ENCODE measurements around the gene SLC10A7. TPM values are rescaled to one million over a fixed set of nuclear protein-coding genes. Genes with fewer than 3 reads are reported as not detected.

The SLC10A7 gene
- total RNA-seq, 1 experiment from 2014 or later: 3.9 TPM

GRCh38 chr4:146243141-146243882 is 278.4 kb downstream of the SLC10A7 start:
- Histone ChIP-seq H4K5ac (ENCODE audit: insufficient read length, low read depth, low read length) (no peak overlapping the region), H2AK5ac (ENCODE audit: insufficient read length, low read length) (no peak overlapping the region), H3K79me2 (ENCODE audit: insufficient read depth, low read length) (no peaks in the 10 kb centered on the region), H3K14ac (ENCODE audit: insufficient read depth, low read length) (no peak overlapping the region), H4K8ac (replicated peaks; ENCODE audit: insufficient read length, low read depth, low read length) (no peak overlapping the region), H3K56ac (ENCODE audit: insufficient read length, low read depth, low read length) (no peak overlapping the region), H2BK15ac (ENCODE audit: low read depth, low read length) (no peak overlapping the region), H2BK12ac (ENCODE audit: insufficient read length, low read depth, low read length) (no peak overlapping the region), H3K23ac (ENCODE audit: insufficient read length, low read depth, low read length) (no peak overlapping the region), H3K23me2 (ENCODE audit: insufficient read length, low read depth, low read length, poor library complexity, severe bottlenecking) (no peaks in the 10 kb centered on the region), H3K4me1 (ENCODE audit: insufficient read depth, low read length) (no peaks in the 10 kb centered on the region), H3K27ac (ENCODE audit: insufficient read length, low read depth, low read length) (no peak overlapping the region), H3K79me1 (ENCODE audit: insufficient read depth, low read depth, low read length, poor library complexity, severe bottlenecking) (no peaks in the 10 kb centered on the region), H3T11ph (ENCODE audit: low read length) (no peak overlapping the region), H3K27me3 (ENCODE audit: insufficient read depth, low read length) (no peaks in the 10 kb centered on the region), H2BK20ac (ENCODE audit: low read depth, low read length, poor library complexity, severe bottlenecking) (no peak overlapping the region), H3K4me2 (ENCODE audit: insufficient read depth, insufficient read length, low read length) (no peak overlapping the region), H3K9me3 (ENCODE audit: control insufficient read depth, low read depth, low read length) (no peaks in the 10 kb centered on the region), H2AFZ (ENCODE audit: low read length) (no peak overlapping the region), H4K91ac (ENCODE audit: insufficient read length, low read depth, low read length) (no peak overlapping the region), H2BK5ac (ENCODE audit: insufficient read length, low read length) (no peak overlapping the region), H3K4ac (ENCODE audit: low read depth, low read length) (no peak overlapping the region), H4K20me1 (ENCODE audit: control insufficient read depth, insufficient read depth, insufficient read length) (no peaks in the 10 kb centered on the region), H3K18ac (ENCODE audit: insufficient read length, low read depth, low read length) (no peak overlapping the region), H3K9ac (ENCODE audit: extremely low read depth, insufficient read length, low read length) (no peak overlapping the region), H2BK120ac (ENCODE audit: low read depth, low read length, poor library complexity, severe bottlenecking) (no peak overlapping the region)
- H3K36me3 Mint-ChIP-seq (ENCODE audit: insufficient read depth in 1 of 3, low read depth in 3 of 3): no peaks in the 10 kb centered on the region
- TF ChIP-seq CTCF (conservative IDR thresholded peaks at IDR 0.05): peak; percentile 93
- no peaks in the 10 kb centered on the region; a peak in 1 of 5 replicates for H3K9me3 Mint-ChIP-seq
- WGBS (ENCODE audit: extremely low coverage, insufficient read length, low lambda C conversion rate): no CpG with 5 or more reads among the region's 24 CpGs
- peaks cover 6% of the 10 kb centered on the region for H3K27me3 Mint-ChIP-seq (ENCODE audit: low read depth)
- H3K4me3 Mint-ChIP-seq: no peak overlapping the region; a peak in 1 of 5 replicates
- peak; percentile 83 for DNase-seq
- H3K27ac Mint-ChIP-seq: no peak overlapping the region
- peaks cover 4 to 6% of the 10 kb centered on the region in 2 experiments; a peak in 3 of 4 replicates for H3K4me1 Mint-ChIP-seq
